Measurements from ENCODE around the gene TCAP.

DNA sequence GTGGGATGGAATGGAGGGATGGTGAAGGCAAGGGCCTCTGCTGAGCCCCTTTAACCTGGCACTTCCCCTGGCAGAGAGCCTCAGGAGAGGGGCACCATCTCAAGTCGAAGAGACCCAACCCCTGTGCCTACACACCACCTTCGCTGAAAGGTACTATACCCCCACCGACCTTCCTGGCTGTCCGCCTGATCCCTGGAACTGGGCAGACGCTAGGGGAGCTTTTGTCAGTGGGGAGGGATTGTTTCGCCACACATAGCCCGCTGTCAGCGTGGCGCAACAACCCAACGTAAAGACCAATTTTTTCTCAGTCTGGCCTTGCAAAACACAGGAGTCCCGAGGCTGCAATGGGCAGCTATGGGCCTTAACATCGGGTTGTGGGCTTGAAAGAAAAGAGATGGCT, 35.3 kb upstream of the TCAP start:
- TF ChIP-seq, protein P1, sequence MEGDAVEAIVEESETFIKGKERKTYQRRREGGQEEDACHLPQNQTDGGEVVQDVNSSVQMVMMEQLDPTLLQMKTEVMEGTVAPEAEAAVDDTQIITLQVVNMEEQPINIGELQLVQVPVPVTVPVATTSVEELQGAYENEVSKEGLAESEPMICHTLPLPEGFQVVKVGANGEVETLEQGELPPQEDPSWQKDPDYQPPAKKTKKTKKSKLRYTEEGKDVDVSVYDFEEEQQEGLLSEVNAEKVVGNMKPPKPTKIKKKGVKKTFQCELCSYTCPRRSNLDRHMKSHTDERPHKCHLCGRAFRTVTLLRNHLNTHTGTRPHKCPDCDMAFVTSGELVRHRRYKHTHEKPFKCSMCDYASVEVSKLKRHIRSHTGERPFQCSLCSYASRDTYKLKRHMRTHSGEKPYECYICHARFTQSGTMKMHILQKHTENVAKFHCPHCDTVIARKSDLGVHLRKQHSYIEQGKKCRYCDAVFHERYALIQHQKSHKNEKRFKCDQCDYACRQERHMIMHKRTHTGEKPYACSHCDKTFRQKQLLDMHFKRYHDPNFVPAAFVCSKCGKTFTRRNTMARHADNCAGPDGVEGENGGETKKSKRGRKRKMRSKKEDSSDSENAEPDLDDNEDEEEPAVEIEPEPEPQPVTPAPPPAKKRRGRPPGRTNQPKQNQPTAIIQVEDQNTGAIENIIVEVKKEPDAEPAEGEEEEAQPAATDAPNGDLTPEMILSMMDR (conservative IDR thresholded peaks at IDR 0.05; ENCODE audit: low read length), result no peak
- no peak for TF ChIP-seq EZH2phosphoT487 (IDR thresholded peaks at IDR 0.05; ENCODE audit: borderline replicate concordance)

All from Loucy (cell line).